A549 (cell line): ENCODE results near the gene CPLX4. TPM values are rescaled to one million over a fixed set of nuclear protein-coding genes. Genes with fewer than 3 reads are reported as not detected.
A peak's percentile ranks its signal among the peaks of the same experiment; 100 is the strongest.

ENCODE experiments used
- ATAC-seq, 2 experiments: fragments of 200-7000 bp in 1 of 2; fragments of >200 bp in 1 of 2; cut with Nextera tagmentation in 1 of 2; cut with Tn5 transposase in 1 of 2; 3 replicates each; pipeline versions ENCODE4 v1.8.0 to v1.9.1; 2018 to 2020; ENCODE audit warnings: mild to moderate bottlenecking in 1 of 2, moderate library complexity in 1 of 2
- CTCF ChIA-PET: fragments of 300-600 bp; sonication (Branson Sonifier 250); formaldehyde crosslinking; extraction: SDS; loops from one replicate; lab custom pipeline; 2021; ENCODE audit warnings: antibody characterized with exemption, inconsistent platforms; lab: Yijun Ruan, JAX
- POLR2A ChIA-PET: fragments of 350-600 bp; formaldehyde crosslinking; extraction: SDS; loops from one replicate; lab custom pipeline; 2021; ENCODE audit warnings: antibody characterized with exemption, inconsistent platforms; lab: Yijun Ruan, JAX
- DNase-seq, 2 experiments: peaks; one replicate each; pipeline versions ENCODE4 v3.0.0 to v3.0.0-alpha.2; 2011 to 2016; ENCODE audit warnings: low read depth in 1 of 2, low spot score in 1 of 2
- FAIRE-seq: peaks from 2 replicates; lab custom pipeline; 2011; peaks lifted over from hg19 to GRCh38; lab: Jason Lieb, UNC
- H3K27ac ChIP-seq, 2 experiments: fragments of >200 bp; sonication (Bioruptor Twin); formaldehyde crosslinking; 3 replicates each; pipeline ENCODE4 v1.5.1; 2016 to 2017
- H3K4me1 ChIP-seq: fragments of >200 bp; sonication (Bioruptor Twin); formaldehyde crosslinking; 3 replicates; pipeline ENCODE4 v1.6.1; 2016
- H3K4me2 ChIP-seq: fragments of >200 bp; sonication (Bioruptor Twin); formaldehyde crosslinking; 3 replicates; pipeline ENCODE4 v1.6.1; 2016
- H3K4me3 ChIP-seq: fragments of >200 bp; sonication (Bioruptor Twin); formaldehyde crosslinking; 3 replicates; pipeline ENCODE4 v1.5.1; 2016
- H3K9me3 ChIP-seq: fragments of >200 bp; sonication (Bioruptor Twin); formaldehyde crosslinking; 3 replicates; pipeline ENCODE4 v1.6.1; 2016
- ATOH8 ChIP-seq: fragments of 250-450 bp; sonication (Bioruptor Pico); IDR thresholded peaks from 2 replicates; pipeline ENCODE4 v1.5.0; 2020; ENCODE audit warnings: low read depth, mild to moderate bottlenecking, moderate library complexity
- CBX8 ChIP-seq: fragments of 200-600 bp; sonication (generic); IDR thresholded peaks from 2 replicates; pipeline ENCODE4 v1.6.1; 2016
- CTCF ChIP-seq: fragments of >200 bp; sonication (Bioruptor Twin); formaldehyde crosslinking; IDR thresholded peaks from 3 replicates; pipeline ENCODE4 v1.5.1; 2016
- EHF ChIP-seq: fragments of 250-450 bp; sonication (Bioruptor Pico); IDR thresholded peaks from 2 replicates; pipeline ENCODE4 v1.5.0; 2020; ENCODE audit warnings: mild to moderate bottlenecking
- EHMT2 ChIP-seq: fragments of 200-600 bp; sonication (generic); IDR thresholded peaks from 2 replicates; pipeline ENCODE4 v1.6.1; 2016; ENCODE audit warnings: antibody characterized with exemption, low read depth, mild to moderate bottlenecking, moderate library complexity
- ELK1 ChIP-seq: fragments of 150-350 bp; IDR thresholded peaks from 2 replicates; pipeline ENCODE4 v1.6.1; 2014; ENCODE audit warnings: low read depth, mild to moderate bottlenecking, low read length
- FOXS1 ChIP-seq: fragments of 250-450 bp; sonication (Bioruptor Pico); IDR thresholded peaks from 2 replicates; pipeline ENCODE4 v1.5.0; 2020; ENCODE audit warnings: mild to moderate bottlenecking, moderate library complexity
- HOXB13 ChIP-seq: fragments of 250-450 bp; sonication (Bioruptor Pico); IDR thresholded peaks from 2 replicates; pipeline ENCODE4 v1.5.0; 2020; ENCODE audit warnings: low read depth, mild to moderate bottlenecking, moderate library complexity
- KDM5A ChIP-seq: fragments of 200-600 bp; sonication (generic); IDR thresholded peaks from 2 replicates; pipeline ENCODE4 v1.6.1; 2016; ENCODE audit warnings: antibody characterized with exemption, mild to moderate bottlenecking
- MAX ChIP-seq: IDR thresholded peaks from 2 replicates; pipeline ENCODE4 v1.6.1; 2012
- NPAS2 ChIP-seq: fragments of 250-450 bp; sonication (Bioruptor Pico); IDR thresholded peaks from 2 replicates; pipeline ENCODE4 v1.8.0; 2022; ENCODE audit warnings: mild to moderate bottlenecking, moderate library complexity, borderline replicate concordance
- PBX3 ChIP-seq: IDR thresholded peaks from 2 replicates; pipeline ENCODE4 v1.6.1; 2012
- PHF8 ChIP-seq: fragments of 200-600 bp; sonication (generic); IDR thresholded peaks from 2 replicates; pipeline ENCODE4 v1.6.1; 2016; ENCODE audit warnings: low read depth, mild to moderate bottlenecking, antibody characterized with exemption, moderate library complexity, borderline replicate concordance
- RAD21 ChIP-seq, 2 experiments: fragments of >200 bp in 1 of 2; sonication (Bioruptor Twin) in 1 of 2; formaldehyde crosslinking in 1 of 2; IDR thresholded peaks in 1 of 2; conservative IDR thresholded peaks in 1 of 2; 2 replicates in 1 of 2; 3 replicates in 1 of 2; pipeline ENCODE4 v1.6.1; 2012 to 2018; ENCODE audit warnings: inconsistent platforms in 1 of 2
- RNF2 ChIP-seq: fragments of 200-600 bp; sonication (generic); IDR thresholded peaks from 2 replicates; pipeline ENCODE4 v1.6.1; 2016; ENCODE audit warnings: low read depth, mild to moderate bottlenecking, antibody characterized with exemption, moderate library complexity, borderline replicate concordance
- SMC3 ChIP-seq: fragments of >200 bp; sonication (Bioruptor Twin); formaldehyde crosslinking; IDR thresholded peaks from 3 replicates; pipeline ENCODE4 v1.6.1; 2018; ENCODE audit warnings: inconsistent platforms
- ZC3H11A ChIP-seq: fragments of 450-650 bp; IDR thresholded peaks from 2 replicates; pipeline ENCODE4 v1.6.1; 2014; ENCODE audit warnings: antibody characterized with exemption, mild to moderate bottlenecking
- WGBS: methylation state at CpG from one replicate; pipeline ENCODE4 v1.1.6; 2017; ENCODE audit errors: missing lambda C conversion rate; 5-methylcytosine and 5-hydroxymethylcytosine counted together
- polyA plus RNA-seq, 4 experiments: library from polyadenylated mRNA; depleted of rRNA in 3 of 4; stranded (reverse); fragments of >200 nt; fragmentation: RNase III in 1 of 4; extraction: RNeasy Plus Mini Kit Qiagen cat#74134 plus additional on column Dnase treatment in 1 of 4; gene quantifications; 2 replicates in 3 of 4; 3 replicates in 1 of 4; pipeline ENCODE4 v1.2.3, GENCODE V29; 2011 to 2017
- TF ChIP-seq, protein P1 (sequence below): IDR thresholded peaks from 2 replicates; pipeline ENCODE4 v1.6.1; 2012; ENCODE audit warnings: low read depth, borderline replicate concordance
- TF ChIP-seq, protein P2 (sequence below): fragments of 200-600 bp; sonication (generic); IDR thresholded peaks from 2 replicates; pipeline ENCODE4 v1.6.1; 2016; ENCODE audit warnings: antibody characterized with exemption, mild to moderate bottlenecking, moderate library complexity
- TF ChIP-seq, protein P3 (sequence below): fragments of >200 bp; sonication (Bioruptor Twin); formaldehyde crosslinking; IDR thresholded peaks from 2 replicates; pipeline ENCODE4 v1.6.1; 2016

The CPLX4 gene
- polyA plus RNA-seq, 2 of the 4 experiments (the other 2 are of a cell fraction) = not detected

DNA sequence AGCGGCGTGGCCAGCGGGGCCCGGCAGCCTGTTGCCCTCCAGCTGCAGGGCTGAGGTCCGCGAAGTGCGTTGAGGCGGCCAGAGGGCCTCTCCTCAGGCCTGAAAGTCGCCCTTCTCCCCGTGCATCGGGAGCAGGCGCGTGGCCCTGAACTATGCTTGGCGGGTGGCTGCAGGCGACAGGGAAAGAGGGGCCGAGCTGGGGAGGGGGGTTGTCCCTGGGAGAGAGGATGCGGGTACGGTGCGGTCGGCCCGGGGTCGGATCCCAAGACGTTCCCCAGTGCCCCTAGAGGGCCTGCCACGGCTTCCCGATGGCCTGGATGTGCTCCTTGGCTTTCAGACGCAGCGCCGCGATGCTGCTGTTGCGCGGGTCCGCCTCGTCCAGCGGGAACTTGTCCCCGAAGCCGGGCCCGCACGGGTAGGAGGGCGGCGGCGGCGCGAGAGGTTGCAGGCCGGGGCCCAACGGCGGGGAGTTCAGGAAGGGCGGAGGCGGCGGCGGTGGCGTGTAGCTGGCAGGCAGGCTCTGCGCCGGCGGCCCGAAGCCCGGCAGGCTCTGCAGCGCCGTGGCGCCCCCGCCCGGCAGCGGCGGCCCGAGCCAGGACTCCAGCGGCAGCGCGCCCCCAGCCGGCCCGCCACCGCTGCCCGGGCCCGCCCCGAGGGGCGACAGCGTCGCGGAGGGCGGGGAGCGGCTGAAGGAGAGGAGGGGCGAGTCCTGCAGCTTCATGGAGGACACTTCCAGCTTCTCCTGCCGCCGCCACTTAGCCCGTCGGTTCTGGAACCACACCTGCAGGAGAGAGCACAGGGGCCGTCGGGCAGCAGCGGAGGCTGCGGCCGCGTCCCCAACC, 49.5 kb downstream of the CPLX4 start:
- 37% methylated on average over 24 of the region's 90 CpGs for WGBS
- FAIRE-seq (no peak), ATAC-seq (peak; percentile 68 to 79), DNase-seq (peak; percentile 57 to 58)
- CTCF ChIA-PET = interaction anchor here (0.6 to 5.4 kb wide), 11 partner anchors 11 to 579 kb away, joined by 3 to 40 read pairs (median 6); no protein-coding TSS in a partner anchor
- Histone ChIP-seq H3K4me1 (no peaks in the 10 kb centered on the region), H3K4me3 (peak overlapping the region; percentile 45), H3K4me2 (peak overlapping the region; percentile 83), H3K27ac (peak overlapping the region in 1 of 2 experiments; percentile 51; a peak in 3 of 6 replicates), H3K9me3 (no peaks in the 10 kb centered on the region)
- POLR2A ChIA-PET = no interaction called here
- TF ChIP-seq, protein P1, sequence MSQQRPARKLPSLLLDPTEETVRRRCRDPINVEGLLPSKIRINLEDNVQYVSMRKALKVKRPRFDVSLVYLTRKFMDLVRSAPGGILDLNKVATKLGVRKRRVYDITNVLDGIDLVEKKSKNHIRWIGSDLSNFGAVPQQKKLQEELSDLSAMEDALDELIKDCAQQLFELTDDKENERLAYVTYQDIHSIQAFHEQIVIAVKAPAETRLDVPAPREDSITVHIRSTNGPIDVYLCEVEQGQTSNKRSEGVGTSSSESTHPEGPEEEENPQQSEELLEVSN = no peak
- TF ChIP-seq CTCF (peak; percentile 63), SMC3 (peak; percentile 48; the same call in 2 of the 3 replicates), RAD21 (conservative IDR thresholded peaks at IDR 0.05 in 1 of 2, IDR thresholded peaks at IDR 0.05 in 1 of 2) (peak in 1 of 2 experiments; percentile 30; a peak in 3 of 5 replicates)

DNA sequence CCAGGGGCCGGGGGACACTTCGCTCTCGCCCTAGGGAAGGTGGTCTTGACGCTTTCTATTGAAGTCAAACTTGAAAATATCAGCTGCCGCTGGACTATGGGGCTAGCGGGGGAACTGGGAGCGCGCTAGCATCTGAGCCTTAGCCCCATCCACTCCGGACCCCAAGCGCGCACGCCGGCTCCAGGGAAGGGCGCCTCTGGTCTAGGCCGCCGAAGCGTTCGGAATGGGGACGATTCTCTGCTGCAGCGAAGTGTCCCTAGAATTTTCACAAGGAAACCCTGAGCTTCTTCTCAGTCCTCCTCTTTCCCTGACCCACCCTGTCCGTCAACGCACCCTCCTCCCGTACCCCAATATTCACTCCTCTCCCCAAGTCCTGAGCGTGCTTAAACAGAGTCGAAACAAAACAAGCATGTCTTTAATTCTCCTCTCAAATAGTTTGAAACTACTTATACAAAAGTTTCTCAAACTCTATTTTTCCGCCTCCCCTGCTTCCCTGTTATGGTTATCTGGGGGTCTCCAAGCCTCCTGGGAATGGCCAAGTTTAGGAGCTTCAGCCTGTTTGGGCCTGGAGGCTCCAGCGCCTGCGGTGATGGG, 50.2 kb downstream of the CPLX4 start:
- TF ChIP-seq, protein P2, sequence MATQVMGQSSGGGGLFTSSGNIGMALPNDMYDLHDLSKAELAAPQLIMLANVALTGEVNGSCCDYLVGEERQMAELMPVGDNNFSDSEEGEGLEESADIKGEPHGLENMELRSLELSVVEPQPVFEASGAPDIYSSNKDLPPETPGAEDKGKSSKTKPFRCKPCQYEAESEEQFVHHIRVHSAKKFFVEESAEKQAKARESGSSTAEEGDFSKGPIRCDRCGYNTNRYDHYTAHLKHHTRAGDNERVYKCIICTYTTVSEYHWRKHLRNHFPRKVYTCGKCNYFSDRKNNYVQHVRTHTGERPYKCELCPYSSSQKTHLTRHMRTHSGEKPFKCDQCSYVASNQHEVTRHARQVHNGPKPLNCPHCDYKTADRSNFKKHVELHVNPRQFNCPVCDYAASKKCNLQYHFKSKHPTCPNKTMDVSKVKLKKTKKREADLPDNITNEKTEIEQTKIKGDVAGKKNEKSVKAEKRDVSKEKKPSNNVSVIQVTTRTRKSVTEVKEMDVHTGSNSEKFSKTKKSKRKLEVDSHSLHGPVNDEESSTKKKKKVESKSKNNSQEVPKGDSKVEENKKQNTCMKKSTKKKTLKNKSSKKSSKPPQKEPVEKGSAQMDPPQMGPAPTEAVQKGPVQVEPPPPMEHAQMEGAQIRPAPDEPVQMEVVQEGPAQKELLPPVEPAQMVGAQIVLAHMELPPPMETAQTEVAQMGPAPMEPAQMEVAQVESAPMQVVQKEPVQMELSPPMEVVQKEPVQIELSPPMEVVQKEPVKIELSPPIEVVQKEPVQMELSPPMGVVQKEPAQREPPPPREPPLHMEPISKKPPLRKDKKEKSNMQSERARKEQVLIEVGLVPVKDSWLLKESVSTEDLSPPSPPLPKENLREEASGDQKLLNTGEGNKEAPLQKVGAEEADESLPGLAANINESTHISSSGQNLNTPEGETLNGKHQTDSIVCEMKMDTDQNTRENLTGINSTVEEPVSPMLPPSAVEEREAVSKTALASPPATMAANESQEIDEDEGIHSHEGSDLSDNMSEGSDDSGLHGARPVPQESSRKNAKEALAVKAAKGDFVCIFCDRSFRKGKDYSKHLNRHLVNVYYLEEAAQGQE = no peak
- TF ChIP-seq ZC3H11A (no peak), EHF (CRISPR knock-in tag) (no peak), EHMT2 (no peak), NPAS2 (CRISPR knock-in tag) (no peak), HOXB13 (CRISPR knock-in tag) (no peak), PBX3 (no peak), MAX (no peak), ELK1 (no peak), PHF8 (no peak), KDM5A (no peak), ATOH8 (no peak), CBX8 (no peak), FOXS1 (CRISPR knock-in tag) (no peak), RNF2 (no peak)
- TF ChIP-seq, protein P3, sequence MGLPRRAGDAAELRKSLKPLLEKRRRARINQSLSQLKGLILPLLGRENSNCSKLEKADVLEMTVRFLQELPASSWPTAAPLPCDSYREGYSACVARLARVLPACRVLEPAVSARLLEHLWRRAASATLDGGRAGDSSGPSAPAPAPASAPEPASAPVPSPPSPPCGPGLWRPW = no peak
- no peaks in the 10 kb centered on the region for H3K4me1 ChIP-seq
- peak overlapping the region; percentile 51 for H3K4me2 ChIP-seq
- no peaks in the 10 kb centered on the region for H3K9me3 ChIP-seq
- no peak overlapping the region for H3K27ac ChIP-seq
- FAIRE-seq (no peak), DNase-seq (no peak), ATAC-seq (no peak)
- CTCF ChIA-PET = interaction anchor here (0.6 to 5.4 kb wide), 7 partner anchors 15 to 273 kb away, joined by 3 to 40 read pairs (median 11); no protein-coding TSS in a partner anchor
- H3K4me3 ChIP-seq = no peak overlapping the region
- 91% methylated on average over 26 of the region's 28 CpGs for WGBS
- POLR2A ChIA-PET = no interaction called here
